GM19043 (cell line): ENCODE measurements around the gene PRM3.

Experiments used
- ATAC-seq: cut with Tn5 transposase; IDR thresholded peaks from one replicate; pipeline ENCODE4 v1.9.1; 2021; ENCODE audit warnings: low read depth; ENCODE audit not compliant: unreplicated experiment

The PRM3 gene

DNA sequence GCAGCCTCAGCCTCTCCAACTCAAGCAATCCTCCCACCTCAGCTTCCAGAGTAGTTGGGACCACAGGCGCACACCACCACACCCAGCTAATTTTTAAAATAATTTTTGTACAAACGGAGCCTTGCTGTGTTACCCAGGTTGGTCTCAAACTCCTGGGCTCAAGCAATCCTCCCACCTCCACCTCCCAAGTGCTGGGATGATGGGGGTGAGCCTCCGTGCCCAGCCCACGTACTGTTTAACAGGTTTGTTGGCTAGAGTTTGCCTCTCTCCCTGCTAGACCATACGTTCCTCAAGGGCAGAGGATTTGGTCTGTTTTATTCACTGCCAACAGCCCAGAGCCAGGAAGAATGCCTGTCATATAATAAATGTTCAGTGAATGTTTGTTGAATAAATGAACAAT is 44.0 kb downstream of the PRM3 start:
- ATAC-seq, result no peak

GRCh38 chr16:11225677-11226549 is 47.5 kb downstream of the PRM3 start:
- no peak for ATAC-seq

DNA sequence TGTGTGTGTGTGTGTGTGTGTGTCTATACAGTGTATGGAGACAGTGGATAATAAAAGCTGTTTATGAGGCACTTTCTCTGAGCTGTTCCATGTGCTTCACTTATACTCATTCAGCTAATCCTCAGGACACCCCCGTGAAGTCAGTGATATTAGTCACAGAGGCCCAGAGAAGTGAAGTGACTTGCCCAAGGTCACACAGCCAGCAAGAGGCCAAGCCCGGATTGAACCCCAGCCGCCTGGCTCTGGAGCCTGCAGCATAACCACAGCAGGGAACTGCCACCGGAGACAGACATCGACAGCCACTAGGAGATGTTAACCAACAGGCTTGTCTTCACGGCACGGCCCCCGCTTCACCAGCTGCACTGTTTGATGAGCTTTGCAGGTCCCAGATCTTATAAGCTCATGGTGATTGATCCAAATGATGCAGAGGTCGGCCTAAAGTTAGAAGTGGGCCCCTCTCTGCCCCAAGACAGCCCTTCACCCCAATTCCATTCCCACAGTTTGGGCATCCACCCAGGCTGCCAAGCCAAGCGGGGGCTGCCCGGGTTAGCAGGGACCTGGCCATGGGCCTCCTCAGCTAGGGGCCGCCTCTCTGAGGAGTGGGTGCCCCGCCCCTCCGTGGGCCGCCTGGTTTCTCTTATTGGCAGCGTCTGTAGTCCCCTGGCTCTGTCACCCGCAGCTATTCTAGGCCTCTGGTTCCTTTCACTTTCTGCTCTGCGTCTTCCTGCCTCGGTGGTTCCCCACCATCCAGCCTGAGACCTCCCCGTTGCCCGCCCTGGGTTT is 48.3 kb downstream of the PRM3 start:
- ATAC-seq, result peak; percentile 92

- peak; percentile 48 for ATAC-seq
These were observed 49.1 kb downstream of the PRM3 start for GRCh38 chr16:11224096-11224893.
